Vagina (tissue), 2 donors: ENCODE results near the gene FAM50A.
A peak's percentile ranks its signal among the peaks of the same experiment; 100 is the strongest.

Source experiments
- POLR2A ChIP-seq, 2 donors: fragments of 450-650 bp; IDR thresholded peaks; one replicate each; pipeline ENCODE4 v1.6.1; 2017; ENCODE audit warnings: antibody characterized with exemption in 2 of 2, mild to moderate bottlenecking in 2 of 2, moderate library complexity in 2 of 2
- TF ChIP-seq, protein P1 (sequence below), 3 experiments: fragments of 450-650 bp in 2 of 3; fragments of 200-600 bp in 1 of 3; sonication (generic) in 1 of 3; IDR thresholded peaks; one replicate each; pipeline ENCODE4 v1.5.1; 2017 to 2019; ENCODE audit warnings: antibody characterized with exemption in 3 of 3, mild to moderate bottlenecking in 2 of 3, moderate library complexity in 2 of 3

- TF ChIP-seq, protein P1, sequence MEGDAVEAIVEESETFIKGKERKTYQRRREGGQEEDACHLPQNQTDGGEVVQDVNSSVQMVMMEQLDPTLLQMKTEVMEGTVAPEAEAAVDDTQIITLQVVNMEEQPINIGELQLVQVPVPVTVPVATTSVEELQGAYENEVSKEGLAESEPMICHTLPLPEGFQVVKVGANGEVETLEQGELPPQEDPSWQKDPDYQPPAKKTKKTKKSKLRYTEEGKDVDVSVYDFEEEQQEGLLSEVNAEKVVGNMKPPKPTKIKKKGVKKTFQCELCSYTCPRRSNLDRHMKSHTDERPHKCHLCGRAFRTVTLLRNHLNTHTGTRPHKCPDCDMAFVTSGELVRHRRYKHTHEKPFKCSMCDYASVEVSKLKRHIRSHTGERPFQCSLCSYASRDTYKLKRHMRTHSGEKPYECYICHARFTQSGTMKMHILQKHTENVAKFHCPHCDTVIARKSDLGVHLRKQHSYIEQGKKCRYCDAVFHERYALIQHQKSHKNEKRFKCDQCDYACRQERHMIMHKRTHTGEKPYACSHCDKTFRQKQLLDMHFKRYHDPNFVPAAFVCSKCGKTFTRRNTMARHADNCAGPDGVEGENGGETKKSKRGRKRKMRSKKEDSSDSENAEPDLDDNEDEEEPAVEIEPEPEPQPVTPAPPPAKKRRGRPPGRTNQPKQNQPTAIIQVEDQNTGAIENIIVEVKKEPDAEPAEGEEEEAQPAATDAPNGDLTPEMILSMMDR (IDR thresholded peaks at IDR 0.05) = no peak
- peak in 1 of 2 donors; percentile 28 for TF ChIP-seq POLR2A (IDR thresholded peaks at IDR 0.05)
Observed at GRCh38 chrX:154478728-154479622, 35.0 kb downstream of the FAM50A start, which contains the start of gene LAGE3.
